ENCODE results near the gene DRG1.
"Not testable (repeated sequence)": the region's sequence is repeated elsewhere in the genome, so short reads cannot be mapped to it uniquely, and the experiment has no call there.

DRG1 gene, protein sequence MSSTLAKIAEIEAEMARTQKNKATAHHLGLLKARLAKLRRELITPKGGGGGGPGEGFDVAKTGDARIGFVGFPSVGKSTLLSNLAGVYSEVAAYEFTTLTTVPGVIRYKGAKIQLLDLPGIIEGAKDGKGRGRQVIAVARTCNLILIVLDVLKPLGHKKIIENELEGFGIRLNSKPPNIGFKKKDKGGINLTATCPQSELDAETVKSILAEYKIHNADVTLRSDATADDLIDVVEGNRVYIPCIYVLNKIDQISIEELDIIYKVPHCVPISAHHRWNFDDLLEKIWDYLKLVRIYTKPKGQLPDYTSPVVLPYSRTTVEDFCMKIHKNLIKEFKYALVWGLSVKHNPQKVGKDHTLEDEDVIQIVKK

DNA sequence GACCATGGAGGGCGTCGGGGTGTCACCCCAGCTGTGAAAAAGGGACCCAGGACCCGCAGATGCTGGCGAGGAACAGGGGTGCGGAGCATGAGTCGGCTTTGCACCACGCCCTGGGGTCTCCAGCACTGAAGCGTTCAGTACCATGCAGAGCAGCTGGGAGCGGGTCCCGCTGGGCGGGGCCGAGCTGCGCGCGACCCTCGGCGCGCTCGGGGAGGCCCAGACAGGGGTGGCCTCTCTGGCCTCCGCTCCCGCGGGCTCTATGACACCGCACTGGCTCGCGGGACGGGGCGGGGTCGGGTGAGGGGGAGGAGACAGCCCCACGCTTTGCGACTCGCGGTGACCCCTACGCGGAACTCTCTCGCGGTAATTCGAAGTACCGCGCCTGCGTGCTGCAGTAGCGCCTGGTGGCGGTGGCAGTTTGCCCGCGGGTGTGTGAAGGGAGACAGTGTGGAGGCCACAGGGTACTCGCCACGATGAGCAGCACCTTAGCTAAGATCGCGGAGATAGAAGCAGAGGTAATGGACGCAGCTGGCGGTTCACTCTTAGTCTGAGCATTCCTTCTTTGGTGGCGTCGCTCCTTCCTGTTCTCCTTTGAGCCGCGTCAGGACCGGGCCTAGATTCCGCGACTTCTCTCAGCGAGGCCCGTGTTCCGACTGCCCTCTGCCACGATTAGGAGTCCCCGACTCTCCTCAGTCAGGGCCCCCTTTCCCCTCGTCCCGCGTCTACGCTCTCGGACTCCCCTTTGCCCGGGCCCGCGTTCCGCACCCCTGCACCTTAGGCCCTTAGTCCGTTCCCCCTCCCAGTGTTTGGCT is at the start of gene DRG1:
Gene DRG1, plus strand, starts transcription at position 394 of the 812 bp plus-strand sequence. Its CDS starts 80 bp downstream, at position 474.
- DNase-seq, result peak; percentile 91 to 98

DNA sequence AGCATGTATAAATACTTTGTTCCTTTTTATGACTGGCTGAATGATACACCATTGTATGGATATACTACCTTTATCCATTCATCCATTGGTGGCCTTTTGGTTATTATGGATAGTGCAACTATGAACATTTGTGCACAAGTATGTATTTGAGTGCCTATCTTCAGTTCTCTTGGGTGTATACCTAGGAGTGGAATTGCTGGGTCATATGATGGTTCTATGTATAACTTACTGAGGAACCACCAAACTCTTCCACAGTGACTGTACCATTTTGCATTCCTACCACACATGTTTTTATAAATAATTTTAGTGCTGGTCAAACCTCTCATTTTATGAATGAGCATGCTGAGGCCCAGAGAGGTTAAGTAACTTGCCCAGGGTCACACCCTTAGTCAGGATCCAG is 49.4 kb upstream of the DRG1 start:
- DNase-seq, result no peak

DNA sequence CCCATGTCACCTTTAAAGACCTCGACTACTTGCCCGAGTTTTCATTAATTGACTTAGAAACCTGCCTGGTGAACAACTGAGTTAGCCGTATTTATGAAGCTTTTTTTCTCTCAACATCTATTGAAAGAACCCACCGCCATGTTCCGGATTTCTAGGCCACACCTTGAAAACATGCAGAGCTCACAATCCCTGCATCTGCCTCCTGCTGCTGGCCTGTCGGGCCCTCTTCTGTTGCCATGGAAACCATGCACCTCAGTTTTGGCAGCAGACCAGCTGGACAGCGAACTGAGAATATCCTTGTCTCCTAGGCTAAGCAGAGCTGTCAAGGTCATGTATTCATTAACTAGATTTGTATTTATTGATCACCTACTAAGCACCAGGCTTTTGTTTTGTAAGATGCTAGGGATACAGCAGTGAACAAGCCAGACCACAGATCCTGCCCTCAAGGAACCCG is 49.0 kb upstream of the DRG1 start:
- DNase-seq, result peak; percentile 93 to 95

DNA sequence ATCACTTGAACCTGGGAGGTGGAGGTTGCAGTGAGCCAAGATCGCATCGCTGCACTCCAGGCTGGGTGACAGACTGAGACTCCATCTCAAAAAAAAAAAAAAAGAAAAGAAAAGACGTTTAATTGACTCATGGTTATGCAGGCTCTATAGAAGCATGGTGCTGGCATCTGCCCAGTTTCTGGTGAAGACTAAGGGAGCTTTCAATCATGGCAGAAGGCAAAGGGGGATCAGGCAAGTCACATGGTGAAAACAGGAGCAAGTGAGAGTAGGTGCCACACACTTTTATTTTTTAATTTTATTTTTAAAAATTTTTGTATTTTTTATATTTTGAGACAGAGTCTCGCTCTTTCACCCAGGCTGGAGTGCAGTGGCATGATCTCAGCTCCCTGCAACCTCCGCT is 44.9 kb upstream of the DRG1 start:
- DNase-seq, result no peak

DNA sequence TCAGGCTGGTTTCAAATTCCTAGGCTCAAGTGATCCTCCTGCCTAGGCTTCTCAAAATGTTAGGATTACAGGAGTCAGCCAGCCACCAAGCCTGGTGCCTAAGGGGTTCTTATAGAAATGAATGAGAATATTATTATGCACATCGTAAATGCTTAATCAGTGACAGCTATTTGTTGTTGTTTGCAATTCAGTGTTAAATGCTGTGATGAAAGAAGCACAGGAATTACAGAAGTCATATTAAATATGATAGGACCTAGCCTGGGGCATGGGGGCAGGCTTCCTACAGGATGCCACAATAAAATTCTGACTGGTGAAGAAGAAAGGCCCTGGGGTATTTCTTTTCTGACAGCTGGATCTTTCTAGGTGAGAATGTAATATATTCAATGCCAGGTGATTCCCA is 39.4 kb upstream of the DRG1 start:
- no peak for DNase-seq

DNA sequence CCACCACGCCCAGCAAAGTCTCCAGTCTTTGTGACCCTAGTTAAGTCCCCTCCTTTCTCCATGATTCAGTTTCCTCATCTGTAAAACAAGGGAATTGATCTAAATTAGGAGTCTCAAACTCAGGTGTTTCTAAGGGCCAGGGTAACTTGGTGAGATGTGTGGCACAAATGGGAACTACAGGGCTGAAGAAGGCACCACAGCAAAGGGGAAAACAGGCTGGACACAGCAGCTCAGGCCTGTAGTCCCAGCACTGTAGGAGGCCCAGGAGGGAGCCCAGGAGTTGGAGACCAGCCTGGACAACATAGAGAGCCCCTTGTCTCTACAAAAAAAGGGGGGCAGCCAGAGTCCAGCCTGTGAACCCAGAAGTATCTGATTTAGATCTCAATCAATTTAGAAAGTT is 37.7 kb upstream of the DRG1 start:
- no peak for DNase-seq

DNA sequence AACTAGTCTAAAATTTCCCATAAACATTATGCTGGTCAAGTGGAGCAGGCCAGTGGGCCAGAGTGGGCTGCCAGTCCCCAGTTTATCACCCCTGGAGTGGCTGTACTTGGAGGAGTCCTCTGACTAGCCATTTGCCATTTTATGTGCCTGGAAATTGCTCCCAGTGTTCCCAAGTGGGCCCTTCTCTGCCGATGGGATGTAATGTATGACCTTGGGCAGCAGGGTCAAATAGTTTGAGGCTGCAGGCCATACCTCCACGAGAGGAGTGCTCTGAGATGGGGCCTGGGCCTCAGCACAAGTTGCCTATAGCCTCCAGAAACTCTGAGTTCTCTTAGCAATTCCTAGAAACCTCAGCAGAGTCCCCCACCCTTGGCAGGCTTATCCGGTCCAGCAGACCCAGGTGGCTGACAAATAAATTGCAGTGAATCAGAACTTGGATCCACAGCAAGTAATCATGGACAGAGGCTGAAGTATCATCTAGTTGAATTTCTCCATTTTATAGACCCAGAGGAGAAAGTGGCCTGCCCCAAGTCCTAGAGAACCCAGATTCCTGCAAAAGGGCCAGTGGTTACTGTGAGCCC is 35.4 kb upstream of the DRG1 start:
- no peak for DNase-seq

DNA sequence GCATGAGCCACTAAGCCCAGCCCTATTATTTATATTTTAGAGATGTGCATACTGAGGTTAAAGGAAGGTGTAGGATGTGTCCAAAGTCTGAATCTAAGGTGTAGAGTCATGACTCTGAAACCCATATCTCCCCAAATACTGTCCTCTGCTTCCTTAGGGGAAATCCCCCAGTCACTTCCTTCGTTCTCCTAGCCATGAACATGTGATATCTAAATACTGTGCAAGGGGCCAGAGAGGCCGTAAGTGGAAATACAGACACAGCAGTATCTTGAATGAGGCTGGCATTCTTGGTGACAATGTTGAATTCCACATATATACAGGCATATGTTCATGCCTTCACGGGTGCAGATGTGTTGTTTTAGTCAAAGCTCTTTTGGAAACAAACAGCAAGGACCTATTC is 32.0 kb upstream of the DRG1 start:
- DNase-seq, result no peak

DNA sequence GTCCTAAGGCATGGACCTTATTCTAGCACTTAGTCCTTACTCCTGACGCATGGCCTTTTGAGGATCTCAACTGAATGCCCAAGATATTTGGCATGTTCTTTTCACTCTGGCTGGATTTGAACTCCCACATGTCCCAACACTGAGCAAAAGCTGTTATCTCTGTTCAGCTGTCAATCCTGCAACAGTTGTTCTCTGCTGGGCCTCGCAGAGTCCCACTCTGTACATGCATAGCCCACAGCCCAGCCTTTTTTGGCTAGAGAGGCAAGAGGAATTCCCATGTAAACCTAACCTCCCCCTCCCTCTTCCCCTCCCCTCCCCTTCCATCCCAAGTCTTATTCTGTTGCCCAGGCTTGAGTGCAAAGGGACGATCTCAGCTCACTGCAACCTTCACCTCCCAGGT is 21.8 kb upstream of the DRG1 start:
- DNase-seq, result no peak

DNA sequence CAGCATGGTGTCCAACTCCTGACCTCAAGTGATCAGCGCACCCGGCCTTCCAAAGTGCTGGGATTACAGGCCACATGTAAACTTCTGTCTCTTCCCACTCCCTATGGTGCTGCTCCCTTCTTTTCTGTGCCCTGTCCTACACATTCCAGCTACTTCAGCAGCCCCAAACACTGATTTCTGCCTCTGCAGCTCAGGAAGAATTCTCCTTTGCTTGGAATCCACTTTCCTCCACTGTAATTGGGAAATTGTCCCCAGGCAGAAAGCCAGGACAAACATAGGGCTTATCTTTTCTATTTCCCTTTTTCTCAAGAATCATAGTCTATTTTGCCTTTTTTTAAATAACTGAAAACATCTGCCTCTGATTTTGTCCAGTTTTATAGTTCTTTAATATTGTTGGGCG is 21.3 kb upstream of the DRG1 start:
- no peak for DNase-seq

DNA sequence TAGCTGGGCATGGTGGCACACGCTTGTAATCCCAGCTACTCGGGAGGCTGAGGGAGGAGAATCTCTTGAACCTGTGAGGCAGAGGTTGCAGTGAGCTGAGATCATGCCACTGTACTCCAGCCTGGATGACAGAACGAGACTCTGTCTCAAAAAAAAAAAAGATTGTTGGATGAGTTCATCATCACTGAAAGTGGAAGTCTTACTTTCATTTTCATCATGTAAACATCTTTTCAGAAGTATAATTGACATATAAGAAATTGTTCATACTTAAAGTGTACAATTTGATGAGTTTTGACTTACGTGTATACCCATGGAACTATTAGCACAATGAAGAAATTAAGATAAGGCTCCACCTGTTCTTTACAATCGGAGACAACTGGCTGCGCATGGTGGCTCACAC is 20.8 kb upstream of the DRG1 start:
- DNase-seq, result not testable (repeated sequence)

DNA sequence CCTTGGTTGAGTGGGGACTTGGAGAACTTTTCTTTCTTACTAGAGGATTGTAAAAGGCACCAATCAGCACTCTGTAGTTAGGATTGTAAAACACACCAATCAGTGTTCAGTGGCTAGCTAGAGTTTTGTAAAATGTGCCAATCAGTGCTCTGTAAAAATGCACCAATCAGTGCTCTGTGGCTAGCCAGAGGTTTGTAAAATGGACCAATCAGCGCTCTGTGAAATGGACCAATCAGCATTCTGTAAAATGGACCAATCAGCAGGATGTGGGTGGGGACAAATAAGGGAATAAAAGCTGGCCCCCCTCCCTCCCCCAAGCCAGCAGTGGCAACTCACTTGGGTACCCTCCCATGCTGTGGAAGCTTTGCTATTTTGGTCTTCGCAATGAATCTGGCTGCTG is 5.5 kb upstream of the DRG1 start:
- no peak for DNase-seq

DNA sequence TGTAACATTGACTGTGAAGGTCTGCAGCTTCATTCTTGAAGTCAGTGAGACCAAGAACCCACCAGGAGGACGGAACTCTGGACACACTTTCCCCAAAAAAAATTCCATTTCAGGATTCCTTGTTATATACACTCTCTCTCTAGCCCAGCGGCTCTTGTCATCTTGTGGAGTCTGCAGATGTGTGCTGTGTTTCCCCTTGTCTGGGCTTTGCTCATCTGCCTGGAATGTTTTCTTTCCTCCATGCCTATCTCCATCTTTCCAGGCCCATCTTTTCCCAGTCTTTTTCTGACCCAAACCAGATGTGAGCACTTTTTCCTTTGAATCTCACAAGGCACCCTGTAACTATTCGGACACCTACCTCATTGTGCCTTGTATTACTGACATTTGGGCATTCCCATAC is 5.1 kb upstream of the DRG1 start:
- DNase-seq, result no peak

DNA sequence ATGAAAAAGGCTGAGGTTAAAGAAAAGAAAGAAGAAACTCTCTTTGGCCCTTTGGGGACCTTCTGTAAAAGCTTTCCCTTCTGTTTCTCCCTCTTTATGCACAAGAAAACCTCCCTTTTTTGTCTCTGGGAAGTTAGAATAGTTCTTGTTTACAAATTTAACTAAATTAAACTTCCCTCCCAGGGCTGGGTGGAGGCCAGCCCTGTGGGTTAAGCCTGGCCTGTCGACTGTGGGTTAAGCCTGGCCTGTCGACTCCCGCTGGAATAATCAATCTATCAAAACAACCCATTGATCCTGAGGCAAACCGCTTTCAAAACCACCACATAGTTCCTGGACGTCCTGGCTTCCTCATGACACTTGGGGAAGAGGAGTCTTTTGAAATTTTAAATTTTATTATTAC is 1.2 kb upstream of the DRG1 start:
- no peak for DNase-seq

DNA sequence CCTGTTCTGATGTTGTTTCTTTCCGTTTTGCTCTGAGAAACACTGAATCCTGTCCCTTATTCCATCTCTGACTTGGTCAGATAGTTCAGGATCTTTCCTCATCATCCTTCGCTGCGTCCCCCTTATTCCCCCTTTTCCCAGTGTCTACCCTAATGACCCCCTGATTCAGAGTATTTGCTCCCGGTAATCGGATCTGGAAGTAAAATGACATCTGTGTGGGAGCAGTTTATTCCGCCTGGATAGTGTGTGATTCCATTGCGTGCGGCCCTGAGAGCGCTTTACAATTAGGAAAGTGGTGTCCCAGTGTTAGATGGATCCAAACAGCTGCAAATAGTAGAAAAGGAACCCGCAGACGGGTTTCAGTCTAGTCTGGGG is 606 bp downstream of the DRG1 start:
- peak in 1 of 2 experiments; percentile 30 for DNase-seq

DNA sequence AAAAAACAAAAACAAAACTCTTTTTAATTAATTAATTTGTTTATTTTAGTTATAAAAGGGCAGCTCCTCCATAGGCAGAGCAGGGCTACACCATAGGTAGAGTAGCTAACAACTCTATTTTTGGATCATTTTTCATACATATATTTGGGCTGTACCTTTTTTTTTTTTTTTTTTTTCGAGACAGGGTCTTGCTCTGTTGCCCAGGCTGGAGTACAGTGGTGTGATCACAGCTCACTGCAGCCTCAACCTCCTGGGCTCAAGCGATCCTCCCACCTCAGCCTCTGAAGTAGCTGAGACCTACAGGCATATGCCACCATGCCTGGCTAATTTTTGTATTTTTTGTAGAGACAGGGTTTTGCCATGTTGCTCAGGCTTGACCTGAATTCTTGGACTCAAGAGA is 2.9 kb downstream of the DRG1 start:
- DNase-seq, result not testable (repeated sequence)

DNA sequence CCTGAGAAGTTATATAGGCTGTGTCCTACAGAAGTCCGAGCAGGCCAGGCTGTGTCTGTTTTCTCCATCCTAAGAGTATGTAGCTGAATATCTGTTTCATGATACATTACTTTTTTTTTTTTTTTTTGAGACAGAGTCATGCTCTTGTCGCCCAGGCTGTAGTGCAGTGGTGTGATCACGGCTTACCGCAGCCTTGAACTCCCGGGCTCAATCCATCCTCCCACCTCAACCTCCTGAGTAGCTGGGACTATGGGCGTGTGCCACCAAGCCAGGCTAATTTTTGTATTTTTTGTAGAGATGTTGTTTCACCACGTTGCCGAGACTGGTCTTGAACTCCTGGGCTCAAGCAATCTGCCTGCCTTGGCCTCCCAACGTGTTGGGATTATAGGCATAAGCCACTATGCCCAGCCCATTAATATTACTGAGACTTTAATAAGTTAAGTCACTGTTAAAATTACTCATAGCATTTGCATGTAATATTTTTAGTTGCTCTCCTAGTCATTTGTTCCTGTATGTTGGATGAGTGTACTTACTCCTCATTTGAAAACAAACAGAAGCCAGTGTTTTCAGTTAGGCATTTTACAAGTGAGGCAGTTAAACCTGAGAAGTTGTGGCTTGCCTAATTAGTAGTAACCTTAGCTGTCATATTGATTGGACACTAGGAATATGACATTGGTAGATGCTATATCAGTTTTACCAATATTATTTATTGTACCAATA is 26.1 kb downstream of the DRG1 start:
- no peak for DNase-seq

DNA sequence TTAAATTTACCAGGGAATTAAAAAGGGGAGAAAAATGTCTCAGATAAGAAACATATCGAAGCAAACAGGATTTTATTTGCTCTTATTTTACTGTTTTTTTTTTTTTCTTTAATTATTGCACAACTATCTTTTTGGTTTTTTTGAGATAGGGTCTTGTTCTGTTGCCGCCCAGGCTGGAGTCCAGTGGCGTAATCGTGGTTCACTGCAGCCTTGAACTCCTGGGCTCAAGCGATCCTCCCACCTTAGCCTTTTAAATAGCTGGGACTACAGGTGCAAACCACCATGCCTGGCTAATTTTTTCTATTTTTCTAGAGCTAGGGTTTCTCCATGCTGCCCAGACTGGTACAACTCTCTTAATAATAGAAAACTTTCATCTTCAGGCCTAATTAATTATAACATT is 32.5 kb downstream of the DRG1 start:
- DNase-seq, result no peak

DNA sequence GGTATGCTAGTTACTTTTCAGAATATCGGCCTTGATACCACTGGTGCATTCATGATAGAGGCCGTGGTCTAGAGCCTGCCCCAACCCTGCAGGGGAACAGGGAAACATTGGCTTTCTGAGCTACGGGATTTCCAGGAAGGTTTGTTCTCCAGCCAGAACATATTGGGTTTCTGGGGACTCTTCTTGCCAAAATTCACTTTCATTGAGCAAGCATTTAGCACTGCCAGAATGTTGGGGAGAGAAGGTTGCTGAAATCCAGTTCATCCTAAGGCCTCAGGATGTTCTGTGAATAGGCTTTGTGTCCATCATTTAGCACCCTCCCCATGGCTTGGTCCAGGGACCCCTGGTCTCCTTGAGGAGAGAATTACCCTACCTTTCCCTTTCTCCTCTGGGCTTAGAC is 36.7 kb downstream of the DRG1 start:
- DNase-seq, result no peak

DNA sequence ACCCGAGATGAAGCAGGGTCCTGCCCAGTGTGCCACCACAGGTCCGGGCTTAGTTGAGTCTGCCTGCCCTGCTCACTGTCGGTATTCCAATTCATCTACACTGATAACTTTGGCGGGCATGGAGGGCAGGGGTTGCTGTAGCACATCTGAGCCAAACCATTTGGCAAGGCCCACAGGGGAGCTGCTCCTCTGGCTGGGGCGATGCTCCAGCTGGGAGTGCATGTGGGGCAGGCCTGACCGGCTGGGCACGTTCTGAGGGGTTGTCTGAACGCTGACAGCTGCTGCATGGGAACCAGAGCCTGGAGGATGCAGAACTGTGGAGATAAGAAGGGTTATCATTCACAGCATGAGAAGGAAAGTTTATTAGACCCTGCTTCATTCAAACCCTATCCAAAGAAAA is 40.4 kb downstream of the DRG1 start:
- no peak for DNase-seq

DNA sequence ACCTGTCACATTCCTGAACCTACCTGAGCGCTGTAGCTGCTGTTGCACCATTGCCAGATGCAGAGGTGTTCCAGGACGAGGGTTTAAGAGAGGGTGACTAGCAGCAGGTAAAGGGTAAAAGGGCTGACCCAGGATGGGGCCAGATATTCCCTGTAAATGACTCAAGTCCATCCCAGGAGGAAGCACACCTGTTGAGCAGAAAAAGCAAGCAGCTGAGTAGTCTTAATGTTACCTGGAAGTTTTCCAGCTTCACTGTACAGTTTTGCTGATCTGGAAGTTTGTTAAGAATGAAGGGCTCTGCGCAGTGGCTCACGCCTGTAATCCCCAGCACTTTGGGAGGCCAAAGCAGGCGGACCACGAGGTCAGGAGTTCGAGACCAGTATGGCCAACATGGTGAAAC is 41.3 kb downstream of the DRG1 start:
- no peak for DNase-seq

DNA sequence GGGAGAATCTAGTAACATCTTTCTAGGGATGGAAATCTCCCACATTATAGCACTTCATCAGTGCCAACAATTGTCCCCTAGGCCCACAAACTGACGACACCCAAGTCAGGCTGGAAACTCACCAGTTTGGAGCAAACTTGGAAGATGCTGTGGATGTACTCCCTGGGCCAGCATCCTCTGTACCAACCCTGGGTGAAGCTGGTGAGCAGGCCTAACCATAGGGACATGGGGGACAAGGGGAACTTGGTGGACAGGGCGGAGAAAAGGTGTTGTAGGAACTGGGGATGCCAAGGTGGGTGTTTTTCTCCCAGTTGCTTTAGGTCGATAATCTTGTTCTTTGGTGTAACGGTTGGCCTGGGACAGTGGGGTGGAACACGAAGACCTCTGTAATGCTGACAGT is 42.2 kb downstream of the DRG1 start:
- DNase-seq, result no peak

DNA sequence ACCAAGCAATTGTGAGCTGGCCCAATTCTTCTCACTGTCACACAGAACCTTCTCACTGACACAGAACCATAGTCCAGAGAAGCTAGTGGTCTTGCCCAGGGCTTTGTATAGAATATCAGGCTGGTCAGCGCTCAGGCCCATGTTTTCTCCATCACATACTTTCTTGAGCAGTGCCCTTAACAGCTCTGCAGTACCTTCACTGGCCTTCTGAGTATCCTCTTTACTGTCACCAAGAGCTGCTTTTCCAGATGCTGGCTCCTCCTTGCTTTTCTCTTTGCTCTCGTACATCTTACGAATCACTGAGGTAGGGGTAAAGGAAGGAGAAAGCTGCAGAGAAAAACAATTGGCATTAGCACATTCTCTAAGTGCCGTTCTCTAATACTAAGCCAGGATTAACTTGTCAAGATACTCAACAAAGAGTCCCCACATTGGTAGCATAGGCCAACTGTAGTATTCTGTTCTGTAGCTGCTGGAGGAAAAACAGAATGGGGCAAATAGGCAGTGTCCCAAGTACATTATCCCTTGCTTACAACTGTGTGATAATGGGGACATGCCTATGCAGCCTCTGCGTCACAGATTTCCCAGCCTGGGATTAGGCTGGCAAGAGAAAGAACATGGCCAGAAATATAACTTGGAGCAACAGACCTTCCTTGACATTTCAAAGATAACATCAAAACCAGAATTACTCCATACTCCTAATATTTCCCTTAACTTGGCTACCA is 43.5 kb downstream of the DRG1 start:
- no peak for DNase-seq

All from NCI-H524 (cell line).